SK-N-MC (cell line): ENCODE data around the gene REPS2.

Experiments used
- DNase-seq: peaks from one replicate; pipeline ENCODE4 v3.0.0-alpha.2; 2011; ENCODE audit warnings: low read depth, low spot score
- H3K27ac ChIP-seq: fragments of 200-600 bp; sonication (generic); 2 replicates; pipeline ENCODE4 v1.5.1; 2016; ENCODE audit warnings: mixed run types
- H3K36me3 ChIP-seq: fragments of 200-600 bp; sonication (generic); 2 replicates; pipeline ENCODE4 v1.6.1; 2017; ENCODE audit warnings: antibody characterized with exemption, low read length, mixed read lengths; ENCODE audit not compliant: insufficient read depth
- H3K4me3 ChIP-seq: fragments of 200-600 bp; sonication (generic); 2 replicates; pipeline ENCODE4 v1.5.1; 2016
- H3K9ac ChIP-seq: fragments of 200-600 bp; sonication (generic); 2 replicates; pipeline ENCODE4 v1.8.0; 2017; ENCODE audit warnings: mixed run types, mixed read lengths; ENCODE audit not compliant: insufficient read length
- H3K9me3 ChIP-seq: fragments of 200-600 bp; sonication (generic); 2 replicates; pipeline ENCODE4 v1.6.1; 2017; ENCODE audit warnings: low read depth, mild to moderate bottlenecking, antibody characterized with exemption, low read length, moderate library complexity, mixed read lengths
- EZH2 ChIP-seq: fragments of 200-600 bp; sonication (generic); IDR thresholded peaks from one replicate; pipeline ENCODE4 v1.6.1; 2017; ENCODE audit warnings: antibody characterized with exemption
- FOXP2 ChIP-seq: optimal IDR thresholded peaks from 2 replicates; pipeline ENCODE3; 2011; ENCODE audit warnings: mild to moderate bottlenecking, moderate library complexity; ENCODE audit not compliant: insufficient read depth; ENCODE audit errors: extremely low read length, control extremely low read depth
- POLR2AphosphoS5 ChIP-seq: IDR thresholded peaks from 2 replicates; pipeline ENCODE4 v1.6.1; 2012; ENCODE audit warnings: mild to moderate bottlenecking, low read depth, low read length, borderline replicate concordance

REPS2 gene

GRCh38 chrX:16923157-16923556 is 23.3 kb upstream of the REPS2 start:
- no peak for DNase-seq
- Histone ChIP-seq H3K4me3 (no peak overlapping the region), H3K27ac (no peak overlapping the region), H3K9me3 (no peaks in the 10 kb centered on the region), H3K36me3 (no peaks in the 10 kb centered on the region), H3K9ac (no peak overlapping the region)
- TF ChIP-seq EZH2 (no peak), POLR2AphosphoS5 (no peak), FOXP2 (no peak)

GRCh38 chrX:16924631-16925480 is 21.6 kb upstream of the REPS2 start:
- H3K9me3 ChIP-seq: no peaks in the 10 kb centered on the region
- no peak overlapping the region for H3K27ac ChIP-seq
- TF ChIP-seq EZH2 (no peak), FOXP2 (no peak), POLR2AphosphoS5 (no peak)
- DNase-seq: no peak
- no peak overlapping the region for H3K4me3 ChIP-seq
- H3K36me3 ChIP-seq: no peaks in the 10 kb centered on the region
- no peak overlapping the region for H3K9ac ChIP-seq

GRCh38 chrX:16930392-16930791 is 16.1 kb upstream of the REPS2 start:
- Histone ChIP-seq H3K9ac (no peak overlapping the region), H3K4me3 (no peak overlapping the region), H3K9me3 (no peaks in the 10 kb centered on the region), H3K27ac (no peak overlapping the region), H3K36me3 (no peaks in the 10 kb centered on the region)
- no peak for DNase-seq
- no peak for TF ChIP-seq POLR2AphosphoS5
- no peak for TF ChIP-seq FOXP2
- no peak for TF ChIP-seq EZH2

GRCh38 chrX:16931371-16931770 is 15.1 kb upstream of the REPS2 start:
- H3K36me3 ChIP-seq: no peaks in the 10 kb centered on the region
- no peak for DNase-seq
- H3K9me3 ChIP-seq: no peaks in the 10 kb centered on the region
- H3K4me3 ChIP-seq: no peak overlapping the region
- TF ChIP-seq POLR2AphosphoS5 (no peak), FOXP2 (no peak), EZH2 (no peak)
- H3K27ac ChIP-seq: no peak overlapping the region
- no peak overlapping the region for H3K9ac ChIP-seq

GRCh38 chrX:16931855-16932575 is 14.4 kb upstream of the REPS2 start:
- no peak for DNase-seq
- no peak overlapping the region for H3K27ac ChIP-seq
- TF ChIP-seq FOXP2 (no peak), EZH2 (no peak), POLR2AphosphoS5 (no peak)
- H3K4me3 ChIP-seq: no peak overlapping the region
- H3K9ac ChIP-seq: no peak overlapping the region
- H3K36me3 ChIP-seq: no peaks in the 10 kb centered on the region
- H3K9me3 ChIP-seq: no peaks in the 10 kb centered on the region

GRCh38 chrX:16934185-16934584 is 12.3 kb upstream of the REPS2 start:
- Histone ChIP-seq H3K9ac (no peak overlapping the region), H3K27ac (no peak overlapping the region), H3K9me3 (no peaks in the 10 kb centered on the region), H3K36me3 (no peaks in the 10 kb centered on the region), H3K4me3 (no peak overlapping the region)
- TF ChIP-seq FOXP2: no peak
- TF ChIP-seq POLR2AphosphoS5: no peak
- TF ChIP-seq EZH2: no peak
- DNase-seq: no peak

GRCh38 chrX:16946971-16947562 is 609 bp downstream of the REPS2 start:
- TF ChIP-seq POLR2AphosphoS5 (no peak), FOXP2 (no peak), EZH2 (no peak)
- Histone ChIP-seq H3K36me3 (no peaks in the 10 kb centered on the region), H3K27ac (no peak overlapping the region), H3K4me3 (peak overlapping the region; percentile 54), H3K9ac (no peak overlapping the region), H3K9me3 (no peaks in the 10 kb centered on the region)
- no peak for DNase-seq

GRCh38 chrX:16950423-16950822 is 4.0 kb downstream of the REPS2 start:
- no peaks in the 10 kb centered on the region for H3K9me3 ChIP-seq
- no peaks in the 10 kb centered on the region for H3K36me3 ChIP-seq
- TF ChIP-seq EZH2 (no peak), POLR2AphosphoS5 (no peak), FOXP2 (no peak)
- H3K4me3 ChIP-seq: no peak overlapping the region
- no peak overlapping the region for H3K9ac ChIP-seq
- DNase-seq: no peak
- no peak overlapping the region for H3K27ac ChIP-seq
